H9 (cell line): Measurements from ENCODE around the gene GP1BA. TPM values are rescaled to one million over a fixed set of nuclear protein-coding genes. Genes with fewer than 3 reads are reported as not detected.

Experiments
- DNase-seq: peaks from one replicate; pipeline ENCODE4 v3.0.0-alpha.2; 2017
- H2AFZ ChIP-seq: one replicate; pipeline ENCODE4 v1.6.1; 2013; ENCODE audit warnings: mild to moderate bottlenecking, low read length, control low read depth, moderate library complexity
- H2AK5ac ChIP-seq: 2 replicates; pipeline ENCODE4 v1.6.1; 2013; ENCODE audit warnings: low read length, control low read depth, mixed read lengths; ENCODE audit not compliant: insufficient read length
- H2BK120ac ChIP-seq: one replicate; pipeline ENCODE4 v1.6.1; 2013; ENCODE audit warnings: low read depth, mild to moderate bottlenecking, low read length, control low read depth, inconsistent platforms; ENCODE audit not compliant: poor library complexity, severe bottlenecking
- H2BK12ac ChIP-seq: 2 replicates; pipeline ENCODE4 v1.6.1; 2013; ENCODE audit warnings: low read length, control low read depth, mixed read lengths, low read depth; ENCODE audit not compliant: insufficient read length
- H2BK15ac ChIP-seq: 2 replicates; pipeline ENCODE4 v1.6.1; 2013; ENCODE audit warnings: low read depth, low read length, control low read depth
- H2BK20ac ChIP-seq: one replicate; pipeline ENCODE4 v1.6.1; 2013; ENCODE audit warnings: low read depth, mild to moderate bottlenecking, low read length, control low read depth, inconsistent platforms; ENCODE audit not compliant: poor library complexity, severe bottlenecking
- H2BK5ac ChIP-seq: 2 replicates; pipeline ENCODE4 v1.6.1; 2013; ENCODE audit warnings: low read length, control low read depth, mixed read lengths; ENCODE audit not compliant: insufficient read length
- H3K14ac ChIP-seq: 2 replicates; pipeline ENCODE4 v1.6.1; 2013; ENCODE audit warnings: low read length, control low read depth; ENCODE audit not compliant: insufficient read depth
- H3K18ac ChIP-seq: 2 replicates; pipeline ENCODE4 v1.6.1; 2013; ENCODE audit warnings: low read depth, mild to moderate bottlenecking, mixed read lengths, low read length, control low read depth; ENCODE audit not compliant: insufficient read length
- H3K23ac ChIP-seq: 2 replicates; pipeline ENCODE4 v1.6.1; 2013; ENCODE audit warnings: low read length, control low read depth, mixed read lengths, low read depth; ENCODE audit not compliant: insufficient read length
- H3K23me2 ChIP-seq: 2 replicates; pipeline ENCODE4 v1.6.1; 2013; ENCODE audit warnings: low read depth, mild to moderate bottlenecking, mixed read lengths, low read length, control low read depth; ENCODE audit not compliant: insufficient read length, poor library complexity, severe bottlenecking
- H3K27ac ChIP-seq: 2 replicates; pipeline ENCODE4 v1.5.1; 2013; ENCODE audit warnings: low read length, control low read depth, mixed read lengths, low read depth; ENCODE audit not compliant: insufficient read length
- H3K27me3 ChIP-seq: 2 replicates; pipeline ENCODE4 v1.6.1; 2013; ENCODE audit warnings: low read length, control low read depth, inconsistent platforms; ENCODE audit not compliant: insufficient read depth
- H3K4ac ChIP-seq: 2 replicates; pipeline ENCODE4 v1.6.1; 2013; ENCODE audit warnings: low read depth, mild to moderate bottlenecking, control low read depth, inconsistent platforms, low read length, moderate library complexity
- H3K4me1 ChIP-seq: 2 replicates; pipeline ENCODE4 v1.6.1; 2013; ENCODE audit warnings: low read length, control low read depth, inconsistent platforms; ENCODE audit not compliant: insufficient read depth
- H3K4me2 ChIP-seq: 2 replicates; pipeline ENCODE4 v1.6.1; 2013; ENCODE audit warnings: low read length, control low read depth, mixed read lengths; ENCODE audit not compliant: insufficient read length, insufficient read depth
- H3K56ac ChIP-seq: 2 replicates; pipeline ENCODE4 v1.6.1; 2013; ENCODE audit warnings: low read depth, mild to moderate bottlenecking, mixed read lengths, low read length, control low read depth; ENCODE audit not compliant: insufficient read length
- H3K79me1 ChIP-seq: 2 replicates; pipeline ENCODE4 v1.6.1; 2013; ENCODE audit warnings: low read depth, mild to moderate bottlenecking, moderate library complexity, low read length, control low read depth, inconsistent platforms; ENCODE audit not compliant: insufficient read depth, poor library complexity, severe bottlenecking
- H3K79me2 ChIP-seq: 2 replicates; pipeline ENCODE4 v1.6.1; 2013; ENCODE audit warnings: low read length, control low read depth, inconsistent platforms; ENCODE audit not compliant: insufficient read depth
- H3K9ac ChIP-seq: 2 replicates; pipeline ENCODE4 v1.6.1; 2013; ENCODE audit warnings: low read length, control low read depth, mixed read lengths; ENCODE audit not compliant: insufficient read length; ENCODE audit errors: extremely low read depth
- H3K9me3 ChIP-seq: one replicate; pipeline ENCODE4 v1.6.1; 2013; ENCODE audit warnings: low read depth, low read length, inconsistent platforms; ENCODE audit not compliant: control insufficient read depth
- H3T11ph ChIP-seq: one replicate; pipeline ENCODE4 v1.6.1; 2013; ENCODE audit warnings: mild to moderate bottlenecking, low read length, control low read depth, inconsistent platforms
- H4K20me1 ChIP-seq: one replicate; pipeline ENCODE4 v1.6.1; 2013; ENCODE audit not compliant: control insufficient read depth, insufficient read length, insufficient read depth
- H4K5ac ChIP-seq: 2 replicates; pipeline ENCODE4 v1.6.1; 2013; ENCODE audit warnings: low read depth, mild to moderate bottlenecking, mixed read lengths, low read length, control low read depth; ENCODE audit not compliant: insufficient read length
- H4K8ac ChIP-seq: replicated peaks from 2 replicates; pipeline ENCODE4 v1.6.1; 2013; ENCODE audit warnings: low read length, control low read depth, mixed read lengths, low read depth; ENCODE audit not compliant: insufficient read length
- H4K91ac ChIP-seq: 2 replicates; pipeline ENCODE4 v1.6.1; 2013; ENCODE audit warnings: low read depth, mild to moderate bottlenecking, moderate library complexity, mixed read lengths, low read length, control low read depth; ENCODE audit not compliant: insufficient read length
- H3K27ac Mint-ChIP-seq, 3 experiments: 2 replicates in 2 of 3; 3 replicates in 1 of 3; pipeline ENCODE4 v1.8.0; 2020 to 2021; ENCODE audit warnings: mixed read lengths in 3 of 3, mild to moderate bottlenecking in 1 of 3, moderate library complexity in 1 of 3
- H3K27me3 Mint-ChIP-seq: 2 replicates; pipeline ENCODE4 v1.8.0; 2021; ENCODE audit warnings: low read depth, mild to moderate bottlenecking, moderate library complexity, mixed read lengths
- H3K36me3 Mint-ChIP-seq, 3 experiments: 2 replicates in 2 of 3; 3 replicates in 1 of 3; pipeline ENCODE4 v1.8.0; 2020 to 2021; ENCODE audit warnings: low read depth in 3 of 3, mixed read lengths in 3 of 3; ENCODE audit not compliant: insufficient read depth in 1 of 3
- H3K4me1 Mint-ChIP-seq, 2 experiments: 2 replicates each; pipeline ENCODE4 v1.8.0; 2020; ENCODE audit warnings: mixed read lengths in 2 of 2
- H3K4me3 Mint-ChIP-seq, 2 experiments: 2 replicates in 1 of 2; 3 replicates in 1 of 2; pipeline ENCODE4 v1.8.0; 2020 to 2021; ENCODE audit warnings: mild to moderate bottlenecking in 2 of 2, mixed read lengths in 2 of 2, moderate library complexity in 1 of 2
- H3K9me3 Mint-ChIP-seq, 2 experiments: 2 replicates in 1 of 2; 3 replicates in 1 of 2; pipeline ENCODE4 v1.8.0; 2020; ENCODE audit warnings: mild to moderate bottlenecking in 2 of 2, mixed read lengths in 2 of 2, moderate library complexity in 1 of 2
- CTCF ChIP-seq: fragments of 200-600 bp; sonication (generic); conservative IDR thresholded peaks from 3 replicates; pipeline ENCODE4 v1.8.0; 2021; ENCODE audit warnings: antibody characterized with exemption, mild to moderate bottlenecking
- WGBS: extraction: QIAGEN DNeasy Blood & Tissue Kit; methylation state at CpG from one replicate; pipeline ENCODE4 v1.1.7; 2013; ENCODE audit warnings: missing lambda C conversion rate, low lambda C conversion rate, mixed read lengths; ENCODE audit not compliant: insufficient read length; ENCODE audit errors: extremely low coverage; 5-methylcytosine and 5-hydroxymethylcytosine counted together
- microRNA-seq: library from miRNA; unstranded; fragments of <30 nt; microRNA quantifications from one replicate; pipeline ENCODE4, GENCODE V29; 2020; ENCODE audit warnings: borderline microRNAs expressed
- total RNA-seq: library from RNA; stranded (reverse); gene quantifications from 2 replicates; pipeline ENCODE4 v1.2.1, GENCODE V29; 2021

GP1BA gene
- total RNA-seq, 1 experiment from 2014 or later, result not detected

- Histone ChIP-seq H3K27me3 (peaks cover 12% of the 10 kb centered on the region; the same call in 1 of the 2 replicates), H2BK120ac (no peak overlapping the region), H3K18ac (no peak overlapping the region), H3K79me1 (no peaks in the 10 kb centered on the region), H3K23ac (no peak overlapping the region), H3K14ac (no peak overlapping the region), H4K91ac (no peak overlapping the region), H2BK5ac (no peak overlapping the region), H4K5ac (no peak overlapping the region), H3K9me3 (no peaks in the 10 kb centered on the region), H3K79me2 (no peaks in the 10 kb centered on the region), H2AFZ (no peak overlapping the region), H3T11ph (no peak overlapping the region), H3K4ac (no peak overlapping the region), H3K4me2 (no peak overlapping the region), H4K20me1 (no peaks in the 10 kb centered on the region), H3K56ac (no peak overlapping the region), H2BK12ac (no peak overlapping the region), H4K8ac (no peak overlapping the region), H3K27ac (no peak overlapping the region), H3K4me1 (peaks cover 4% of the 10 kb centered on the region; the same call in 1 of the 2 replicates), H2BK15ac (no peak overlapping the region), H2AK5ac (no peak overlapping the region), H3K9ac (no peak overlapping the region), H3K23me2 (peaks cover 7% of the 10 kb centered on the region), H2BK20ac (no peak overlapping the region)
- peaks cover 71% of the 10 kb centered on the region for H3K27me3 Mint-ChIP-seq
- H3K4me1 Mint-ChIP-seq, result peaks cover 15 to 16% of the 10 kb centered on the region in 2 experiments
- DNase-seq, result no peak
- peaks cover 0 to 26% (median 4%) of the 10 kb centered on the region in 3 experiments; a peak in 3 of 7 replicates for H3K36me3 Mint-ChIP-seq
- H3K9me3 Mint-ChIP-seq, result no peaks in the 10 kb centered on the region
- H3K27ac Mint-ChIP-seq, result peak overlapping the region in 1 of 3 experiments; percentile 32; a peak in 1 of 7 replicates
- no peak overlapping the region for H3K4me3 Mint-ChIP-seq
- WGBS, result no CpG with 5 or more reads among the region's 5 CpGs
- no peak for TF ChIP-seq CTCF
Measured at GRCh38 chr17:4982305-4982704, 50.2 kb downstream of the GP1BA start.

Small RNAs within 50 kb of the gene (microRNA-seq; reads per million reads assigned to microRNA genes)
- not detected for gene MIR6864
- gene MIR6865, result not detected

Other genes starting within 250 kb of the GP1BA start
- gene PELP1, start 228.1 kb upstream of the GP1BA start, total RNA-seq, result 148 and 154 TPM in 2 replicates
- gene ARRB2, start 221.6 kb upstream of the GP1BA start, total RNA-seq, result 75.3 and 81.1 TPM in 2 replicates
- 17.5 and 19.5 TPM in 2 replicates for gene MED11, start 200.8 kb upstream of the GP1BA start, total RNA-seq
- 0.42 and 0.44 TPM in 2 replicates for gene ZMYND15, start 192.4 kb upstream of the GP1BA start, total RNA-seq
- gene CXCL16, start 192.3 kb upstream of the GP1BA start, total RNA-seq, result 4.2 and 4.5 TPM in 2 replicates
- not detected in 2 replicates for gene TM4SF5, start 160.4 kb upstream of the GP1BA start, total RNA-seq
- gene VMO1, start 145.9 kb upstream of the GP1BA start, total RNA-seq, result 0.31 TPM in 1 of 2 replicates, not detected in the other
- not detected in 2 replicates for gene GLTPD2, start 143.3 kb upstream of the GP1BA start, total RNA-seq
- gene PSMB6, start 136.1 kb upstream of the GP1BA start, total RNA-seq, result 244 and 247 TPM in 2 replicates
- 63.3 and 66.6 TPM in 2 replicates for gene PLD2, start 125.1 kb upstream of the GP1BA start, total RNA-seq
- gene MINK1, start 98.9 kb upstream of the GP1BA start, total RNA-seq, result 64.3 and 68.8 TPM in 2 replicates
- 4.0 and 4.4 TPM in 2 replicates for gene C17orf107, start 32.7 kb upstream of the GP1BA start, total RNA-seq
- gene CHRNE, start 29.2 kb upstream of the GP1BA start, total RNA-seq, result 0.31 and 0.61 TPM in 2 replicates
- gene SLC25A11, start 7.8 kb downstream of the GP1BA start, total RNA-seq, result 74.9 and 80.6 TPM in 2 replicates
- 134 and 135 TPM in 2 replicates for gene RNF167, start 8.0 kb downstream of the GP1BA start, total RNA-seq
- gene PFN1, start 16.3 kb downstream of the GP1BA start, total RNA-seq, result 1,149 and 1,217 TPM in 2 replicates
- 20.7 and 25.4 TPM in 2 replicates for gene ENO3, start 18.8 kb downstream of the GP1BA start, total RNA-seq
- 102 and 105 TPM in 2 replicates for gene SPAG7, start 35.5 kb downstream of the GP1BA start, total RNA-seq
- gene CAMTA2, start 55.4 kb downstream of the GP1BA start, total RNA-seq, result 13.7 and 15.6 TPM in 2 replicates
- 1.3 and 1.5 TPM in 2 replicates for gene INCA1, start 65.2 kb downstream of the GP1BA start, total RNA-seq
- gene KIF1C, start 65.7 kb downstream of the GP1BA start, total RNA-seq, result 85.6 and 87.3 TPM in 2 replicates
- 0.15 and 0.17 TPM in 2 replicates for gene SLC52A1, start 103.1 kb downstream of the GP1BA start, total RNA-seq
- 0.11 and 0.18 TPM in 2 replicates for gene ZFP3, start 146.2 kb downstream of the GP1BA start, total RNA-seq
- gene ZNF232, start 179.6 kb downstream of the GP1BA start, total RNA-seq, result 44.7 and 46.4 TPM in 2 replicates
- 0.17 and 0.18 TPM in 2 replicates for gene USP6, start 183.8 kb downstream of the GP1BA start, total RNA-seq